HepG2 (cell line): ENCODE data around the gene DSTN. TPM values are rescaled to one million over a fixed set of nuclear protein-coding genes. Genes with fewer than 3 reads are reported as not detected.

ENCODE experiments used
- AGO2 ChIP-seq: fragments of 200-400 bp; formaldehyde crosslinking; optimal IDR thresholded peaks from 2 replicates; pipeline ENCODE3; 2017; ENCODE audit warnings: mild to moderate bottlenecking, low read depth, low read length, moderate library complexity
- GATAD2A ChIP-seq: IDR thresholded peaks from 2 replicates; pipeline ENCODE4 v1.6.1; 2016
- HES4 ChIP-seq: sonication (generic); formaldehyde crosslinking; IDR thresholded peaks from 2 replicates; pipeline ENCODE4 v1.9.0; 2021; ENCODE audit warnings: mild to moderate bottlenecking, missing genetic modification reagents, borderline replicate concordance
- NR2F6 ChIP-seq, 2 experiments: IDR thresholded peaks; 2 replicates each; pipeline ENCODE4 v1.6.1; 2016; ENCODE audit warnings: antibody characterized with exemption in 1 of 2, mild to moderate bottlenecking in 1 of 2
- PAF1 ChIP-seq: IDR thresholded peaks from 2 replicates; pipeline ENCODE4 v1.6.1; 2016; ENCODE audit warnings: missing genetic modification reagents, missing compliant biosample characterization
- SRY ChIP-seq: sonication (generic); formaldehyde crosslinking; IDR thresholded peaks from 2 replicates; pipeline ENCODE4 v1.8.0; 2022; ENCODE audit warnings: mild to moderate bottlenecking, missing genetic modification reagents
- ZNF407 ChIP-seq: sonication (generic); formaldehyde crosslinking; IDR thresholded peaks from one replicate; pipeline ENCODE4 v1.5.1; 2020; ENCODE audit warnings: mild to moderate bottlenecking, missing genetic modification reagents; ENCODE audit errors: not compliant biosample characterization
- ZNF496 ChIP-seq: sonication (generic); formaldehyde crosslinking; IDR thresholded peaks from 2 replicates; pipeline ENCODE4 v1.8.1; 2023; ENCODE audit warnings: mild to moderate bottlenecking, moderate library complexity, missing genetic modification reagents; ENCODE audit not compliant: insufficient replicate concordance
- ZNF709 ChIP-seq: sonication (generic); formaldehyde crosslinking; IDR thresholded peaks from 2 replicates; pipeline ENCODE4 v1.5.0; 2020; ENCODE audit warnings: mild to moderate bottlenecking, missing genetic modification reagents
- polyA plus RNA-seq, 8 experiments: library from polyadenylated mRNA; depleted of rRNA in 3 of 8; stranded (reverse) in 7 of 8; unstranded in 1 of 8; fragments of >200 nt; fragmentation: Illumina TruSeq in 4 of 8; extraction: Trizol in 4 of 8; gene quantifications; 2 replicates each; pipeline versions ENCODE4 v1.2.1 to v1.2.3, GENCODE V29; 2011 to 2016; ENCODE audit warnings: low read depth in 4 of 8, missing spikeins in 1 of 8, mixed read lengths in 1 of 8; ENCODE audit not compliant: insufficient read depth in 1 of 8
- total RNA-seq, 5 experiments: library from RNA; depleted of rRNA; stranded (reverse); fragments of >200 nt; fragmentation: Illumina TruSeq; extraction: Trizol; gene quantifications; 2 replicates each; pipeline ENCODE4 v1.2.3, GENCODE V29; 2016; ENCODE audit warnings: low read depth in 1 of 5
- TF ChIP-seq, protein P1 (sequence below): sonication (generic); formaldehyde crosslinking; IDR thresholded peaks from 2 replicates; pipeline ENCODE4 v1.4.0; 2020; ENCODE audit warnings: missing genetic modification reagents

DSTN gene
- total and polyA plus RNA-seq, 2 of the 13 experiments (the other 11 are each of a cell fraction or from before 2014, with no cell fraction given): 27.6 to 106 TPM

DNA sequence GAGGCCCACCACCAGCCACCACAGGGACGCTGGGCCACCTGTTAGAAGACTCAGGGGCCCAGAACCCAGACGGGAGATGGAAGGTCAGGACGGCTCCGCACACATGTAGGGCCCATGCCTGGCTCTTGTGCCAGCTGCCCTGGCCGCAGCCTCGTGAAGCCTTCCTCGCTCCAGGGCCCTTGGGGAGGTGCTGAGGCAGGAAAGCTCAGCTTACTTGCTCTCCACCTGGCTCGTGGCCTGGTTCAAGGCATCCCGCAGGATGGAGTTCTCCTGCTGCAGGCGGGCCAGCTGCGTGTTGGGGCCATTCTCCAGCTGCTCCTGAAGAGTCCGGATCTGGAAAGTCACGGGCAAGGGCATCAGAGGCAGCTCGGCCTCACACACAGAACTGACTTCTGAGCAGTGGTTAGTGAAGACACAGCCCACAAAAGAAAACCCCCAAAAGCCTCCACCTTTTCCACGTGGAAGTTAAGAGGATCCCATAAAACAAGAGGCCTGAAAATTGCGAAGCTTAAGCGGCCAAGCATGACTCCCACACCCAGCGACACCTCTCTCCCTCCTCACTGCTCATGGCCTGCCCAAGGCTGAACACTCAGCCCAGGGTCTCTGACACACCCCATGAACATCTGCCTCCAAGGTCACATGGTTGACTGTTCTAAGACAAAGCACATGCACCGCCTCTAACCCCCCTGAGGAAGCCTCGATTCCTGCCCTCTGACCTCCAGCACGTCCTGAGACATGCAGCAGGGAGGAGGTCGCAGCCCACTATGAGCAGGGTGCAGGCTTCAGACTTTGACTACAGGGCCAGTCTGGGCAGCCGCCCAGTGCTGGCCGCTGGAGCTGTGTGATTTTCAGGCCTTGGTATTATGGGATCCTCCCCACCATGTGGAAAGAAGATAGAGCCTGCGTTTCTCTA, 65.7 kb downstream of the DSTN start (continued):
- TF ChIP-seq ZNF407: no peak
- TF ChIP-seq HES4 (CRISPR knock-in tag): peak; percentile 59; the same call in 1 of the 2 replicates
- TF ChIP-seq NR2F6 (IDR thresholded peaks at IDR 0.05): no peak
- TF ChIP-seq NR2F6 (CRISPR knock-in tag; IDR thresholded peaks at IDR 0.05): no peak
- TF ChIP-seq, protein P1, sequence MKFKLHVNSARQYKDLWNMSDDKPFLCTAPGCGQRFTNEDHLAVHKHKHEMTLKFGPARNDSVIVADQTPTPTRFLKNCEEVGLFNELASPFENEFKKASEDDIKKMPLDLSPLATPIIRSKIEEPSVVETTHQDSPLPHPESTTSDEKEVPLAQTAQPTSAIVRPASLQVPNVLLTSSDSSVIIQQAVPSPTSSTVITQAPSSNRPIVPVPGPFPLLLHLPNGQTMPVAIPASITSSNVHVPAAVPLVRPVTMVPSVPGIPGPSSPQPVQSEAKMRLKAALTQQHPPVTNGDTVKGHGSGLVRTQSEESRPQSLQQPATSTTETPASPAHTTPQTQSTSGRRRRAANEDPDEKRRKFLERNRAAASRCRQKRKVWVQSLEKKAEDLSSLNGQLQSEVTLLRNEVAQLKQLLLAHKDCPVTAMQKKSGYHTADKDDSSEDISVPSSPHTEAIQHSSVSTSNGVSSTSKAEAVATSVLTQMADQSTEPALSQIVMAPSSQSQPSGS (CRISPR knock-in tag): no peak
- TF ChIP-seq GATAD2A (CRISPR knock-in tag): no peak
- peak; percentile 85 for TF ChIP-seq AGO2
- TF ChIP-seq ZNF496 (CRISPR knock-in tag): no peak
- peak; percentile 69; the same call in 1 of the 2 replicates for TF ChIP-seq SRY (CRISPR knock-in tag)
- peak; percentile 45; the same call in 1 of the 2 replicates for TF ChIP-seq PAF1
- TF ChIP-seq ZNF709: 0 out of 2 replicates have a peak, but pooled peaks have one; percentile 42
